ENCODE data around the gene CDK4. TPM values are rescaled to one million over a fixed set of nuclear protein-coding genes. Genes with fewer than 3 reads are reported as not detected.

Gene CDK4
- total RNA-seq, 1 experiment from 2014 or later = 218 TPM

DNA sequence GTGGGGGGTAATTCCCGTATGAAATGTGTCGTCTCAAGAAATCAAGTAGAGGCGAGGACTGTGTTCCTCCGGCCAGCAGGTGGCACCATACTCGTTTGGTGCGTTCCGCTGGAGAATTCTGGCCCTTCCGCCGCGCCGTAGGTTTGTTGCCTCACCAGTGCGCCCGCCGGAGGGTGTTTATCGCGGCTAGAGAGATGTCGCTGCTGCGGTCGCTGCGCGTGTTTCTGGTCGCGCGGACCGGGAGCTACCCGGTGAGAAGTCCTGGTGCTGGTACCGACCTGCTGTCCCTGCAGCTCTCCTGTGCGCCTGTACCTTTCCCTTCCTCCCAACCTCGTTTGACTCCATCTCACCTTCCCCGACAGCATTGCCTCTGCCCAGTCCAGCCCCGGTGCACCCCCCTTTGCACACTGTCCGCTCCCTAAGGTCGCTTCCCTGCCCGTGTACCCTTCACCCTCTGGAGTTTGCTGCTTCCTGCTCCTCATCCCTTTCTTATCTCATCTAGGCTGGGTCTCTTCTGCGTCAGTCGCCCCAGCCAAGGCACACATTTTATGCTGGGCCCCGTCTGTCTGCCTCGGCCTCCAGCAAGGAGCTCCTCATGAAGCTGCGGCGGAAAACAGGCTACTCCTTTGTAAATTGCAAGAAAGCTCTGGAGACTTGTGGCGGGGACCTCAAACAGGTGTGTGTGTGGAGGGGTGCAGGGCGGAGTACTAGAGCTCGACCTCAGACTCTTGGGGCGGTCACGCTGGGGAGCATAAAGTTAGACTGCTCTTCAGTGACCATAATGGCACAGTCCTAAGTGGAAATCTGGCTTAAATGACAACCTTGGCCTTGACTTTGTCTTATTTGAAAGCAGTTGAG lies 30.7 kb upstream of the CDK4 start, which contains the start of gene TSFM:
Gene TSFM, plus strand, starts transcription at position 180 of the 858 bp plus-strand sequence. Its CDS starts 15 bp downstream, at position 195.
- Histone ChIP-seq H2AFZ (ENCODE audit: low read length) (no peak within 1 kb of the TSS), H2BK15ac (ENCODE audit: low read depth, low read length) (no peak within 1 kb of the TSS), H3K9me3 (ENCODE audit: control insufficient read depth, low read depth, low read length) (no peaks in the 10 kb centered on the region), H2BK12ac (ENCODE audit: insufficient read length, low read depth, low read length) (no peak within 1 kb of the TSS), H3K27me3 (ENCODE audit: insufficient read depth, low read length) (no peaks in the 10 kb centered on the region), H3K18ac (ENCODE audit: insufficient read length, low read depth, low read length) (no peak within 1 kb of the TSS), H3T11ph (ENCODE audit: low read length) (no peak within 1 kb of the TSS), H3K23me2 (ENCODE audit: insufficient read length, low read depth, low read length, poor library complexity, severe bottlenecking) (peaks cover 5% of the 10 kb centered on the region), H2AK5ac (ENCODE audit: insufficient read length, low read length) (no peak within 1 kb of the TSS), H2BK5ac (ENCODE audit: insufficient read length, low read length) (no peak within 1 kb of the TSS), H4K5ac (ENCODE audit: insufficient read length, low read depth, low read length) (no peak within 1 kb of the TSS), H4K8ac (replicated peaks; ENCODE audit: insufficient read length, low read depth, low read length) (no peak within 1 kb of the TSS), H2BK120ac (ENCODE audit: low read depth, low read length, poor library complexity, severe bottlenecking) (no peak within 1 kb of the TSS), H3K4me2 (ENCODE audit: insufficient read depth, insufficient read length, low read length) (peak within 1 kb of the TSS; percentile 33), H4K91ac (ENCODE audit: insufficient read length, low read depth, low read length) (no peak within 1 kb of the TSS), H3K14ac (ENCODE audit: insufficient read depth, low read length) (no peak within 1 kb of the TSS; the same call in 1 of the 2 replicates), H3K23ac (ENCODE audit: insufficient read length, low read depth, low read length) (no peak within 1 kb of the TSS), H3K4ac (ENCODE audit: low read depth, low read length) (no peak within 1 kb of the TSS), H3K27ac (ENCODE audit: insufficient read length, low read depth, low read length) (no peak within 1 kb of the TSS), H3K56ac (ENCODE audit: insufficient read length, low read depth, low read length) (no peak within 1 kb of the TSS), H3K9ac (ENCODE audit: extremely low read depth, insufficient read length, low read length) (peak within 1 kb of the TSS; percentile 91), H3K4me1 (ENCODE audit: insufficient read depth, low read length) (no peaks in the 10 kb centered on the region), H2BK20ac (ENCODE audit: low read depth, low read length, poor library complexity, severe bottlenecking) (no peak within 1 kb of the TSS), H4K20me1 (ENCODE audit: control insufficient read depth, insufficient read depth, insufficient read length) (no peaks in the 10 kb centered on the region), H3K79me2 (ENCODE audit: insufficient read depth, low read length) (no peaks in the 10 kb centered on the region; the same call in 1 of the 2 replicates), H3K79me1 (ENCODE audit: insufficient read depth, low read depth, low read length, poor library complexity, severe bottlenecking) (no peaks in the 10 kb centered on the region)
- no CpG with 5 or more reads among the region's 45 CpGs for WGBS (ENCODE audit: extremely low coverage, insufficient read length, low lambda C conversion rate)
- H3K27ac Mint-ChIP-seq = peak within 1 kb of the TSS; percentile 96 to 99 (median 99)
- H3K27me3 Mint-ChIP-seq (ENCODE audit: low read depth) = no peaks in the 10 kb centered on the region
- peak; percentile 95 for DNase-seq
- peaks cover 0 to 3% of the 10 kb centered on the region in 2 experiments; a peak in 2 of 5 replicates for H3K9me3 Mint-ChIP-seq
- TF ChIP-seq, protein P1, sequence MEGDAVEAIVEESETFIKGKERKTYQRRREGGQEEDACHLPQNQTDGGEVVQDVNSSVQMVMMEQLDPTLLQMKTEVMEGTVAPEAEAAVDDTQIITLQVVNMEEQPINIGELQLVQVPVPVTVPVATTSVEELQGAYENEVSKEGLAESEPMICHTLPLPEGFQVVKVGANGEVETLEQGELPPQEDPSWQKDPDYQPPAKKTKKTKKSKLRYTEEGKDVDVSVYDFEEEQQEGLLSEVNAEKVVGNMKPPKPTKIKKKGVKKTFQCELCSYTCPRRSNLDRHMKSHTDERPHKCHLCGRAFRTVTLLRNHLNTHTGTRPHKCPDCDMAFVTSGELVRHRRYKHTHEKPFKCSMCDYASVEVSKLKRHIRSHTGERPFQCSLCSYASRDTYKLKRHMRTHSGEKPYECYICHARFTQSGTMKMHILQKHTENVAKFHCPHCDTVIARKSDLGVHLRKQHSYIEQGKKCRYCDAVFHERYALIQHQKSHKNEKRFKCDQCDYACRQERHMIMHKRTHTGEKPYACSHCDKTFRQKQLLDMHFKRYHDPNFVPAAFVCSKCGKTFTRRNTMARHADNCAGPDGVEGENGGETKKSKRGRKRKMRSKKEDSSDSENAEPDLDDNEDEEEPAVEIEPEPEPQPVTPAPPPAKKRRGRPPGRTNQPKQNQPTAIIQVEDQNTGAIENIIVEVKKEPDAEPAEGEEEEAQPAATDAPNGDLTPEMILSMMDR (conservative IDR thresholded peaks at IDR 0.05) = peak; percentile 93
- H3K4me1 Mint-ChIP-seq = peaks cover 4 to 7% of the 10 kb centered on the region in 2 experiments
- peaks cover 18 to 36% (median 24%) of the 10 kb centered on the region in 3 experiments for H3K36me3 Mint-ChIP-seq (ENCODE audit: insufficient read depth in 1 of 3, low read depth in 3 of 3)
- peak within 1 kb of the TSS; percentile 100 for H3K4me3 Mint-ChIP-seq

Measured in H9 (cell line).